Measurements from ENCODE around the gene TUBB4B. TPM values are rescaled to one million over a fixed set of nuclear protein-coding genes. Genes with fewer than 3 reads are reported as not detected.
A peak's percentile ranks its signal among the peaks of the same experiment; 100 is the strongest.

The TUBB4B gene
- total RNA-seq, 1 experiment from 2014 or later = 180 TPM

GRCh38 chr9:137202966-137203365 is 38.1 kb upstream of the TUBB4B start:
- CTCF ChIA-PET = interaction anchor here (0.6 to 1.0 kb wide), 3 partner anchors 13 to 33 kb away, joined by 3 to 5 read pairs (median 4); no protein-coding TSS in a partner anchor
- Mint-ChIP-seq H3K27ac (ENCODE audit: low read depth, unreplicated experiment) (no peak overlapping the region), H3K4me3 (ENCODE audit: unreplicated experiment) (no peak overlapping the region), H3K27me3 (ENCODE audit: insufficient read depth, unreplicated experiment) (no peaks in the 10 kb centered on the region), H3K36me3 (ENCODE audit: insufficient read depth, unreplicated experiment) (peaks cover 25% of the 10 kb centered on the region), H3K9me3 (ENCODE audit: unreplicated experiment) (no peaks in the 10 kb centered on the region), H3K4me1 (ENCODE audit: insufficient read depth, unreplicated experiment) (peaks cover 25% of the 10 kb centered on the region)
- DNase-seq (ENCODE audit: unreplicated experiment) = no peak
- POLR2A ChIA-PET = interaction anchor here (3.0 to 5.3 kb wide), 2 partner anchors 14 to 22 kb away, joined by 40 to 73 read pairs; partner anchors contain the start of genes ANAPC2, CYSRT1, RNF208 and RNF224
- no peak for TF ChIP-seq CTCF (IDR thresholded peaks at IDR 0.05; ENCODE audit: unreplicated experiment)
- intact Hi-C loops (cut with micrococcal nuclease) = no loop called here
- no TSS peak for BruUV-seq (replicated peaks)

DNA sequence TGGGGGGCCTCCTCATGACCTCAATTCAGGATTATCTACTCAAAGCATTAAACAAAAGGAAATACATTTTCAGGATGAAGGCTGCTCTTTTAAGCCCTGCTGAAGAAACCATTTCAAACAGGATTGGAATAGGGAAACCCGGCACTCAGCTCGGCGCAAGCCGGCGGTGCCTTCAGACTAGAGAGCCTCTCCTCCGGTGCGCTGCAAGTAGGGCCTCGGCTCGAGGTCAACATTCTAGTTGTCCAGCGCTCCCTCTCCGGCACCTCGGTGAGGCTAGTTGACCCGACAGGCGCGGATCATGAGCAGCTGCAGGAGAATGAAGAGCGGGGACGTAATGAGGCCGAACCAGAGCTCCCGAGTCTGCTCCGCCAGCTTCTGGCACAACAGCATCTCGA is 36.4 kb upstream of the TUBB4B start:
- Mint-ChIP-seq H3K36me3 (ENCODE audit: insufficient read depth, unreplicated experiment) (peaks cover 42% of the 10 kb centered on the region), H3K4me1 (ENCODE audit: insufficient read depth, unreplicated experiment) (peaks cover 16% of the 10 kb centered on the region), H3K27me3 (ENCODE audit: insufficient read depth, unreplicated experiment) (no peaks in the 10 kb centered on the region), H3K4me3 (ENCODE audit: unreplicated experiment) (peak overlapping the region; percentile 88), H3K9me3 (ENCODE audit: unreplicated experiment) (no peaks in the 10 kb centered on the region), H3K27ac (ENCODE audit: low read depth, unreplicated experiment) (peak overlapping the region; percentile 82)
- DNase-seq (ENCODE audit: unreplicated experiment) = no peak
- TF ChIP-seq CTCF (IDR thresholded peaks at IDR 0.05; ENCODE audit: unreplicated experiment) = no peak
- no TSS peak for BruUV-seq (replicated peaks)
- ChIA-PET CTCF (interaction anchor here (1.0 to 1.4 kb wide), 3 partner anchors 17 to 54 kb away, joined by 3 to 4 read pairs (median 3); no protein-coding TSS in a partner anchor), POLR2A (interaction anchor here (0.7 to 5.3 kb wide), 13 partner anchors 9 to 118 kb away, joined by 3 to 73 read pairs (median 7); partner anchors contain the start of genes ANAPC2, CYSRT1, MAN1B1 and RNF208)
- intact Hi-C loops (cut with micrococcal nuclease) = no loop called here

- no peak for TF ChIP-seq CTCF (IDR thresholded peaks at IDR 0.05; ENCODE audit: unreplicated experiment)
- Mint-ChIP-seq H3K4me3 (ENCODE audit: unreplicated experiment) (peak within 1 kb of the TSS; percentile 88), H3K27me3 (ENCODE audit: insufficient read depth, unreplicated experiment) (no peaks in the 10 kb centered on the region), H3K27ac (ENCODE audit: low read depth, unreplicated experiment) (peak within 1 kb of the TSS; percentile 82), H3K9me3 (ENCODE audit: unreplicated experiment) (no peaks in the 10 kb centered on the region), H3K4me1 (ENCODE audit: insufficient read depth, unreplicated experiment) (peaks cover 16% of the 10 kb centered on the region), H3K36me3 (ENCODE audit: insufficient read depth, unreplicated experiment) (peaks cover 47% of the 10 kb centered on the region)
- POLR2A ChIA-PET = interaction anchor here (0.7 to 5.3 kb wide), 13 partner anchors 10 to 119 kb away, joined by 3 to 73 read pairs (median 7); partner anchors contain the start of genes ANAPC2, CYSRT1, MAN1B1 and RNF208
- CTCF ChIA-PET = interaction anchor here (1.0 to 1.4 kb wide), 4 partner anchors 9 to 55 kb away, joined by 3 to 4 read pairs (median 4); no protein-coding TSS in a partner anchor
- intact Hi-C loops (cut with micrococcal nuclease) = no loop called here
- DNase-seq (ENCODE audit: unreplicated experiment) = peak; percentile 83
- no TSS peak for BruUV-seq (replicated peaks)
These were observed 35.7 kb upstream of the TUBB4B start, which contains the start of the genes NDOR1 and TMEM203 for GRCh38 chr9:137205126-137206069. TSS of gene NDOR1 (plus strand) at chr9:137205700. CDS start at chr9:137205778, 78 bp downstream. TSS of gene TMEM203 (minus strand) at chr9:137205648. CDS start at chr9:137205414, 234 bp downstream.

GRCh38 chr9:137206602-137207001 is 34.5 kb upstream of the TUBB4B start:
- peaks cover 47% of the 10 kb centered on the region for H3K36me3 Mint-ChIP-seq (ENCODE audit: insufficient read depth, unreplicated experiment)
- H3K4me1 Mint-ChIP-seq (ENCODE audit: insufficient read depth, unreplicated experiment) = peaks cover 16% of the 10 kb centered on the region
- no peak for TF ChIP-seq CTCF (IDR thresholded peaks at IDR 0.05; ENCODE audit: unreplicated experiment)
- ChIA-PET CTCF (interaction anchor here (0.6 to 3.8 kb wide), 6 partner anchors 10 to 238 kb away, joined by 3 to 9 read pairs (median 4); partner anchors contain the start of gene RNF224), POLR2A (interaction anchor here (0.7 to 4.2 kb wide), 5 partner anchors 10 to 120 kb away, joined by 3 to 38 read pairs (median 13); partner anchors contain the start of genes MAN1B1 and TUBB4B)
- intact Hi-C loops (cut with micrococcal nuclease) = no loop called here
- H3K9me3 Mint-ChIP-seq (ENCODE audit: unreplicated experiment) = no peaks in the 10 kb centered on the region
- no peaks in the 10 kb centered on the region for H3K27me3 Mint-ChIP-seq (ENCODE audit: insufficient read depth, unreplicated experiment)
- no peak overlapping the region for H3K27ac Mint-ChIP-seq (ENCODE audit: low read depth, unreplicated experiment)
- no peak for DNase-seq (ENCODE audit: unreplicated experiment)
- peak overlapping the region; percentile 88 for H3K4me3 Mint-ChIP-seq (ENCODE audit: unreplicated experiment)
- TSS peak; percentile 71 for BruUV-seq (replicated peaks)

Data from MCF 10A (cell line).